CD4-positive, CD25-positive, alpha-beta regulatory T cell (primary cell): Measurements from ENCODE around the gene IGSF9. TPM values are rescaled to one million over a fixed set of nuclear protein-coding genes. Genes with fewer than 3 reads are reported as not detected.

Experiments used
- ATAC-seq, 2 donors: fragments of 150-1000 bp; cut with Tn5 transposase; one replicate each; pipeline ENCODE4 v1.10.0; 2021; ENCODE audit warnings: low read depth in 2 of 2, moderate number of reproducible peaks in 2 of 2, moderate library complexity in 1 of 2
- DNase-seq, 3 donors: peaks; one replicate each; pipeline versions ENCODE4 v3.0.0 to v3.0.0-alpha.2; 2012 to 2022; ENCODE audit warnings: mixed read lengths in 1 of 3
- H3K27ac ChIP-seq: one replicate; pipeline ENCODE4 v1.7.0; 2013; ENCODE audit warnings: mild to moderate bottlenecking, low read length; ENCODE audit not compliant: insufficient read depth, poor library complexity, severe bottlenecking
- H3K27me3 ChIP-seq: one replicate; pipeline ENCODE4 v1.7.0; 2013; ENCODE audit warnings: low read length; ENCODE audit not compliant: control insufficient read depth, insufficient read depth
- H3K36me3 ChIP-seq: one replicate; pipeline ENCODE4 v1.7.0; 2013; ENCODE audit warnings: mild to moderate bottlenecking, low read length, moderate library complexity; ENCODE audit not compliant: control insufficient read depth, insufficient read depth
- H3K4me1 ChIP-seq: 2 replicates; pipeline ENCODE4 v1.7.0; 2013; ENCODE audit warnings: mild to moderate bottlenecking, low read length; ENCODE audit not compliant: insufficient read depth, control insufficient read depth, poor library complexity, severe bottlenecking
- H3K4me3 ChIP-seq: one replicate; pipeline ENCODE4 v1.7.0; 2013; ENCODE audit warnings: low read depth, mild to moderate bottlenecking, low read length, moderate library complexity
- H3K9me3 ChIP-seq, 2 experiments: 1 replicate in 1 of 2; 2 replicates in 1 of 2; pipeline ENCODE4 v1.7.0; 2013; ENCODE audit warnings: low read length in 2 of 2, mild to moderate bottlenecking in 1 of 2, moderate library complexity in 1 of 2; ENCODE audit not compliant: control insufficient read depth in 2 of 2
- H3K27ac Mint-ChIP-seq, 3 donors: one replicate each; pipeline ENCODE4 v1.8.0; 2020 to 2022; ENCODE audit warnings: mild to moderate bottlenecking in 3 of 3, mixed read lengths in 3 of 3, moderate library complexity in 2 of 3
- H3K27me3 Mint-ChIP-seq: one replicate; pipeline ENCODE4 v1.8.0; 2022; ENCODE audit warnings: mild to moderate bottlenecking, mixed read lengths
- H3K36me3 Mint-ChIP-seq: one replicate; pipeline ENCODE4 v1.8.0; 2020; ENCODE audit warnings: mixed read lengths
- H3K4me1 Mint-ChIP-seq, 4 donors: one replicate each; pipeline ENCODE4 v1.8.0; 2020 to 2022; ENCODE audit warnings: mixed read lengths in 4 of 4, mild to moderate bottlenecking in 1 of 4
- H3K4me3 Mint-ChIP-seq, 4 donors: one replicate each; pipeline ENCODE4 v1.8.0; 2020 to 2022; ENCODE audit warnings: mild to moderate bottlenecking in 4 of 4, mixed read lengths in 4 of 4, moderate library complexity in 3 of 4
- H3K9me3 Mint-ChIP-seq, 7 donors: one replicate each; pipeline ENCODE4 v1.8.0; 2020 to 2022; ENCODE audit warnings: mixed read lengths in 7 of 7, mild to moderate bottlenecking in 3 of 7, moderate library complexity in 2 of 7
- polyA plus RNA-seq, 4 donors: library from polyadenylated mRNA; unstranded; fragments of 300-500 nt; fragmentation: Illumina TruSeq; gene quantifications; one replicate each; pipeline ENCODE4 v1.2.3, GENCODE V29; 2021
- total RNA-seq: library from RNA; stranded (reverse); gene quantifications from one replicate; pipeline ENCODE4 v1.2.3, GENCODE V29; 2022

IGSF9 gene
- total and polyA plus RNA-seq, 5 donors from 2014 or later = 0.23 TPM; not detected in 4

GRCh38 chr1:159942632-159943277 is 2.7 kb downstream of the IGSF9 start:
- Histone ChIP-seq H3K36me3 (no peaks in the 10 kb centered on the region), H3K4me1 (peaks cover 8% of the 10 kb centered on the region), H3K4me3 (no peak overlapping the region), H3K9me3 (no peaks in the 10 kb centered on the region), H3K27me3 (peaks cover 18% of the 10 kb centered on the region), H3K27ac (no peak overlapping the region)
- ATAC-seq = no peak
- Mint-ChIP-seq H3K27me3 (peaks cover 52% of the 10 kb centered on the region), H3K27ac (no peak overlapping the region), H3K4me3 (no peak overlapping the region), H3K9me3 (peaks cover 0 to 3% (median 0%) of the 10 kb centered on the region in 7 donors), H3K36me3 (peaks cover 5% of the 10 kb centered on the region), H3K4me1 (peaks cover 0 to 20% (median 0%) of the 10 kb centered on the region in 4 donors)
- no peak for DNase-seq

DNA sequence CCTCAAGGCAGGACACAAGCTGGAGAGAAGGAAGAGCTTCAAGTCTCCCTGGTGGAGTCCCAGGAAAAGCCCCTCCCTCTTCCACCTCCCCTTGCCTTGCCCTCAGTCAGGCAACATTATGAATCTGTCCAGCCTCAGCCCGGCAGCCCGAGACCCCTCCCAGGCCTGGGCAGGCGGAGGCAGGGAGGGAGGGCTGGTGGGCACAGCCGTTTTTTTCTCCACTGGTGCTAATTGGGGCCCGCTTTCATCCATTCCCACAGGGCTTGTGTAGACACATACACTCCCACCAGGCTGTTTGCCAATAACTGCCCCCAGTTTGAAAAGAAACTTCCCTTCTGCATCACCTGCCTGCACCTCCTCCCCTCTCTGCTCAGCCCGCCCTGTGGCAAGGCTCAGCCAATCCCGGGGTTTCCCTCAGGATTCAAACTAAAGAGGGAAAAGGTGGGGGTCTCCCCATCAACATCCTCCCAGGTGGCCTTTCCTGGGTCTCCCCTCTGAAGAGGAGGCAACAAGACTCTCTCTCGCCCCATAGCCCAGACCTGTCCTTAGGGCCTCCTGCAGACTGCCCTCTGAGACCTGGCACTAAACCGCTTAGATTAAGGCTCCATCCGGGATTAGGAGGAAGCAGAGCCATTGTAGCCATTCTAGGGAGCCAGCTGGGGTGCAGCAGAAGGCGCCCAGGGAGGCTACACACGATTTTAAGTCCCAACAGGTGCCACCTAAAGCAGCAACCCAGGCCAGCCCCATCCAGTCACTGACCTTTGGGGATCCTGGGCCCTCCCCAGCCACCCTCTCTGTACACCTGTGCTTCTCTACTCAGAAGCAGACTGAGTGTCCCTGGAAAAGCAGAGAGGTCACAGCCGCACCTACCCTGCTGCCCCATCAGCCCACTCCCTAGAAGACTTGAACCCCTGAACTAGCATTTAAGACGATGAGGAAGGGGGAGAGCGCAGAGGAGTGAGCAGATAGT is 3.5 kb downstream of the IGSF9 start:
- H3K27me3 ChIP-seq = peaks cover 15% of the 10 kb centered on the region
- peaks cover 13% of the 10 kb centered on the region for H3K4me1 ChIP-seq
- no peaks in the 10 kb centered on the region for H3K36me3 ChIP-seq
- Mint-ChIP-seq H3K36me3 (peaks cover 5% of the 10 kb centered on the region), H3K4me3 (peak overlapping the region in 1 of 4 donors; percentile 53), H3K4me1 (peaks cover 0 to 28% (median 3%) of the 10 kb centered on the region in 4 donors), H3K27me3 (peaks cover 52% of the 10 kb centered on the region), H3K9me3 (peaks cover 0 to 1% (median 0%) of the 10 kb centered on the region in 7 donors), H3K27ac (no peak overlapping the region)
- H3K27ac ChIP-seq = no peak overlapping the region
- H3K9me3 ChIP-seq = no peaks in the 10 kb centered on the region
- ATAC-seq (no peak), DNase-seq (no peak)
- no peak overlapping the region for H3K4me3 ChIP-seq

DNA sequence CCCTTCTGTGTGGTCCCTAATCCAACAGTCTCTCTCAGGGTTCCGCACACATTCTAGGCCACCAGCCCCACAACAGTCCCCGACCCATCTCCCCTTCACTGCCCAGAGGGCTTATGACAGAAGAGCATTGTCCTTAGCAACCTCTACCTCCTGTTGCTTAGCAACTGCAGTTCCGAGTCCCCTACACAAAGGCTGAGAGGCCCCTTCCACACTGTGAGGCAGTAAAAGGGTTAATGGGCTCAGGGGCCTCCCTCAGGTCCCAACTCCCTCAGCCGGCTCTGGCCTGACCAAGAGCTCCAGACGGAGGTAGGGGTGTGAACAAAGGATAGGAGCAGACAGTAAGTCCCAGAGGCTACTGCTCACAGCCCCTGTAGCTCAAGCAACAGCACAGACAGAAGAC is 4.3 kb downstream of the IGSF9 start:
- no peak overlapping the region for H3K4me3 ChIP-seq

DNA sequence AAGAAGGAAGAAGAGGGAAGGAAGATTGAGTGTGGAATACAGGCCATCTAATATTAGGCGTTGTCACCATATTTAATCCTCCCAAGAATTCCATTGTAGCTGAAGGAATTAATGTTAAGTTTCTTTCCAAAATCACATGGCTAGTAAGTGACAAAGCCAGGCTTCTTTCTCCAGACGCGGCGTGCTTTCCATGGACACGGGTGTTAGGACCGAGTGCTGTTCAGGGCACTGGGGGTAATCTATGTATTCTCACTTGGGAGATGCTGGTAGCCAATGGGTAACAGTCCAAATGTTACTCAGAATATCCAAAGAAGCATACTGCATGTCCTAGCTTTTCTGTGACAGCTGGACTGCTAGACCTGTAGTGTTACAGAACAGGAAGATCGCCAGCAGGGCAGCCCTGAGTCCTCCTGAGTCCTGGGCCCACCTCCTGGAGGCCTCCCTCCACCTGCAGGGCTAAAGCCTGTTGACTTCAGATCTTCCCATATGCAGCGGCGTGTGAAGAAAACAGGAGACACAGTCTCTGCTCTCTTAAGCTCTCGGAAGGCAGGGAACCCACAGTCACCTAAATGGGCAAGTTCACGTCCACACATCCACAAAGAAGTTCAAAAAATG is 5.3 kb downstream of the IGSF9 start:
- Mint-ChIP-seq H3K27me3 (peaks cover 40% of the 10 kb centered on the region), H3K4me1 (peaks cover 0 to 23% (median 7%) of the 10 kb centered on the region in 4 donors), H3K27ac (peak overlapping the region in 1 of 3 donors; percentile 66), H3K36me3 (peaks cover 5% of the 10 kb centered on the region), H3K4me3 (no peak overlapping the region), H3K9me3 (no peaks in the 10 kb centered on the region)
- H3K4me3 ChIP-seq = no peak overlapping the region
- H3K36me3 ChIP-seq = no peaks in the 10 kb centered on the region
- H3K4me1 ChIP-seq = peaks cover 18% of the 10 kb centered on the region
- no peaks in the 10 kb centered on the region for H3K9me3 ChIP-seq
- DNase-seq = no peak
- ATAC-seq = no peak
- no peak overlapping the region for H3K27ac ChIP-seq
- H3K27me3 ChIP-seq = peaks cover 6% of the 10 kb centered on the region

More for the DNA sequence above, 4.3 kb downstream of the IGSF9 start:
- no peaks in the 10 kb centered on the region for H3K9me3 ChIP-seq
- H3K27ac ChIP-seq = no peak overlapping the region
- Mint-ChIP-seq H3K36me3 (peaks cover 5% of the 10 kb centered on the region), H3K27me3 (peaks cover 48% of the 10 kb centered on the region), H3K9me3 (no peaks in the 10 kb centered on the region), H3K4me3 (no peak overlapping the region), H3K4me1 (peaks cover 0 to 31% (median 6%) of the 10 kb centered on the region in 4 donors), H3K27ac (no peak overlapping the region)
- H3K27me3 ChIP-seq = peaks cover 8% of the 10 kb centered on the region
- no peaks in the 10 kb centered on the region for H3K36me3 ChIP-seq
- H3K4me1 ChIP-seq = peaks cover 21% of the 10 kb centered on the region
- DNase-seq (no peak), ATAC-seq (no peak)

DNA sequence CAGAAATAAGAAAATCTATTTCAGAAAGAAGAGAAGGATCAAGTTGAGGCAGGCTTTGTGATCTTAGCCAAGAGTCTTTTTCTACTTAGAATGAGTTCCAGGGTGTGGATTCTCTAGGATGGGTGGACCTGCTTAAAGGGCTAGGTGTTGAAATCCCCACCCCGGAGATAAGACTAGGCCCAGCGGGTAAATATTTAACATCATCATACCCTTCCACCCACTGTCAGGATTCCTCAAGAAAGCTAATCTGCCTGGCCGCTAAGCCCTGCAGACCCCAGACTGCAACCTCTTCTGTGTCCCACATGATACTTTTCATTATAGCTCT is 5.8 kb downstream of the IGSF9 start:
- Histone ChIP-seq H3K4me3 (no peak overlapping the region), H3K9me3 (no peaks in the 10 kb centered on the region), H3K4me1 (peaks cover 15% of the 10 kb centered on the region), H3K27me3 (peaks cover 1% of the 10 kb centered on the region), H3K27ac (no peak overlapping the region), H3K36me3 (no peaks in the 10 kb centered on the region)
- Mint-ChIP-seq H3K4me1 (peaks cover 0 to 19% (median 7%) of the 10 kb centered on the region in 4 donors), H3K27me3 (peaks cover 35% of the 10 kb centered on the region), H3K36me3 (peaks cover 5% of the 10 kb centered on the region), H3K9me3 (no peaks in the 10 kb centered on the region), H3K4me3 (no peak overlapping the region), H3K27ac (peak overlapping the region in 1 of 3 donors; percentile 66)
- no peak for DNase-seq
- no peak for ATAC-seq

GRCh38 chr1:159938905-159939677 is 6.3 kb downstream of the IGSF9 start:
- Mint-ChIP-seq H3K36me3 (peaks cover 5% of the 10 kb centered on the region), H3K27ac (peak overlapping the region in 2 of 3 donors; percentile 52 to 79), H3K4me1 (peaks cover 0 to 19% (median 7%) of the 10 kb centered on the region in 4 donors), H3K4me3 (no peak overlapping the region), H3K9me3 (no peaks in the 10 kb centered on the region), H3K27me3 (peaks cover 29% of the 10 kb centered on the region)
- Histone ChIP-seq H3K4me1 (peaks cover 15% of the 10 kb centered on the region), H3K4me3 (no peak overlapping the region), H3K9me3 (no peaks in the 10 kb centered on the region), H3K27ac (no peak overlapping the region), H3K36me3 (no peaks in the 10 kb centered on the region), H3K27me3 (no peaks in the 10 kb centered on the region)
- no peak for DNase-seq
- no peak for ATAC-seq

GRCh38 chr1:159938211-159938852 is 7.1 kb downstream of the IGSF9 start:
- Histone ChIP-seq H3K4me1 (peaks cover 15% of the 10 kb centered on the region), H3K27me3 (no peaks in the 10 kb centered on the region), H3K27ac (no peak overlapping the region), H3K36me3 (no peaks in the 10 kb centered on the region), H3K9me3 (no peaks in the 10 kb centered on the region), H3K4me3 (no peak overlapping the region)
- Mint-ChIP-seq H3K27me3 (peaks cover 22% of the 10 kb centered on the region), H3K36me3 (peaks cover 5% of the 10 kb centered on the region), H3K4me1 (peaks cover 0 to 19% (median 7%) of the 10 kb centered on the region in 4 donors), H3K4me3 (no peak overlapping the region), H3K9me3 (no peaks in the 10 kb centered on the region), H3K27ac (peak overlapping the region in 2 of 3 donors; percentile 52 to 79)
- DNase-seq (no peak), ATAC-seq (no peak)
